ENCODE results near the gene SIRT4. TPM values are rescaled to one million over a fixed set of nuclear protein-coding genes. Genes with fewer than 3 reads are reported as not detected.

The SIRT4 gene
- polyA plus RNA-seq, 4 donors = 3.3 to 4.6 (median 4.1) TPM

GRCh38 chr12:120278137-120279069, 23.7 kb upstream of the SIRT4 start:
- DNase-seq (ENCODE audit: low read depth in 4 of 4, low spot score in 3 of 4) = no peak

- no peak for DNase-seq (ENCODE audit: low read depth in 4 of 4, low spot score in 3 of 4)
Measured at GRCh38 chr12:120283318-120283717, 18.8 kb upstream of the SIRT4 start.

GRCh38 chr12:120284381-120284780, 17.7 kb upstream of the SIRT4 start:
- no peak for DNase-seq (ENCODE audit: low read depth in 4 of 4, low spot score in 3 of 4)

GRCh38 chr12:120286768-120287490, 15.2 kb upstream of the SIRT4 start:
- DNase-seq (ENCODE audit: low read depth in 4 of 4, low spot score in 3 of 4) = no peak

GRCh38 chr12:120287491-120287890, 14.6 kb upstream of the SIRT4 start:
- DNase-seq (ENCODE audit: low read depth in 4 of 4, low spot score in 3 of 4) = no peak

GRCh38 chr12:120290609-120291305, 11.4 kb upstream of the SIRT4 start:
- peak in 2 of 4 donors; percentile 5 to 16 for DNase-seq (ENCODE audit: low read depth in 4 of 4, low spot score in 3 of 4)

- DNase-seq (ENCODE audit: low read depth in 4 of 4, low spot score in 3 of 4) = peak in 1 of 4 donors; percentile 12
Measured at GRCh38 chr12:120292411-120292660, 9.8 kb upstream of the SIRT4 start.

GRCh38 chr12:120292661-120293531, 9.2 kb upstream of the SIRT4 start, which contains the start of gene RNU4-1:
Gene RNU4-1, minus strand, starts transcription at chr12:120293237.
- DNase-seq (ENCODE audit: low read depth in 4 of 4, low spot score in 3 of 4) = peak; percentile 63 to 83 (median 77)

- DNase-seq (ENCODE audit: low read depth in 4 of 4, low spot score in 3 of 4) = no peak
Measured at GRCh38 chr12:120314220-120314619, 12.1 kb downstream of the SIRT4 start.

- DNase-seq (ENCODE audit: low read depth in 4 of 4, low spot score in 3 of 4) = no peak
Measured at GRCh38 chr12:120316798-120317223, 14.7 kb downstream of the SIRT4 start.

- DNase-seq (ENCODE audit: low read depth in 4 of 4, low spot score in 3 of 4) = peak; percentile 93 to 98 (median 96)
Measured at GRCh38 chr12:120317224-120318105, 15.3 kb downstream of the SIRT4 start.

- DNase-seq (ENCODE audit: low read depth in 4 of 4, low spot score in 3 of 4) = peak in 2 of 4 donors; percentile 27 to 39
Measured at GRCh38 chr12:120321382-120322202, 19.5 kb downstream of the SIRT4 start.

- DNase-seq (ENCODE audit: low read depth in 4 of 4, low spot score in 3 of 4) = no peak
Measured at GRCh38 chr12:120323772-120324171, 21.7 kb downstream of the SIRT4 start.

- no peak for DNase-seq (ENCODE audit: low read depth in 4 of 4, low spot score in 3 of 4)
Measured at GRCh38 chr12:120324841-120325417, 22.8 kb downstream of the SIRT4 start.

- DNase-seq (ENCODE audit: low read depth in 4 of 4, low spot score in 3 of 4) = no peak
Measured at GRCh38 chr12:120327593-120327992, 25.5 kb downstream of the SIRT4 start, which contains the start of gene PLA2G1B. Gene PLA2G1B, minus strand, starts transcription at chr12:120327779. Its CDS starts 26 bp downstream, at chr12:120327753.

GRCh38 chr12:120328228-120328627, 26.1 kb downstream of the SIRT4 start:
- no peak for DNase-seq (ENCODE audit: low read depth in 4 of 4, low spot score in 3 of 4)

GRCh38 chr12:120331390-120331789, 29.3 kb downstream of the SIRT4 start:
- no peak for DNase-seq (ENCODE audit: low read depth in 4 of 4, low spot score in 3 of 4)

GRCh38 chr12:120332041-120332440, 29.9 kb downstream of the SIRT4 start:
- no peak for DNase-seq (ENCODE audit: low read depth in 4 of 4, low spot score in 3 of 4)

All from left renal pelvis (tissue), 4 donors.